Endothelial cell of umbilical vein (primary cell): ENCODE results near the gene CLIC1. TPM values are rescaled to one million over a fixed set of nuclear protein-coding genes. Genes with fewer than 3 reads are reported as not detected.

ENCODE experiments used
- BruUV-seq: library from RNA; stranded (reverse); fragments of 400-500 nt; replicated peaks from 2 replicates; lab custom pipeline; 2021; lab: Mats Ljungman, UMichigan
- CTCF ChIA-PET: fragments of 300-600, 350-600 bp; sonication (Branson Sonifier 250); formaldehyde crosslinking; loops from one replicate; lab custom pipeline; 2021; ENCODE audit warnings: antibody characterized with exemption, inconsistent platforms; lab: Charles Lee
- POLR2A ChIA-PET: fragments of 300-600, 350-600 bp; sonication (Branson Sonifier 250); formaldehyde crosslinking; loops from one replicate; lab custom pipeline; 2021; ENCODE audit warnings: antibody characterized with exemption, inconsistent platforms; lab: Charles Lee
- DNase-seq: peaks from one replicate; pipeline ENCODE4 v3.0.0-alpha.2; 2011; ENCODE audit warnings: low read depth, low spot score
- FAIRE-seq: peaks from 2 replicates; lab custom pipeline; 2011; peaks lifted over from hg19 to GRCh38; lab: Jason Lieb, UNC
- H2AFZ ChIP-seq: 2 replicates; pipeline ENCODE4 v1.6.0; 2012; ENCODE audit warnings: low read depth, low read length, control low read depth, inconsistent platforms
- H3K27ac ChIP-seq: 2 replicates; pipeline ENCODE4 v1.5.1; 2011; ENCODE audit warnings: low read depth, mild to moderate bottlenecking, control low read depth, low read length, moderate library complexity; ENCODE audit not compliant: insufficient read depth
- H3K27me3 ChIP-seq, 2 experiments: 2 replicates each; pipeline versions ENCODE4 v1.6.0 to v1.6.1; 2011; ENCODE audit warnings: low read length in 2 of 2, mixed read lengths in 1 of 2; ENCODE audit not compliant: control insufficient read depth in 2 of 2, insufficient read depth in 2 of 2
- H3K36me3 ChIP-seq, 2 experiments: 2 replicates in 1 of 2; 3 replicates in 1 of 2; pipeline ENCODE4 v1.5.1; 2011; ENCODE audit warnings: low read length in 2 of 2, mild to moderate bottlenecking in 1 of 2, moderate library complexity in 1 of 2; ENCODE audit not compliant: control insufficient read depth in 2 of 2, insufficient read depth in 2 of 2; ENCODE audit errors: extremely low read depth in 1 of 2
- H3K4me1 ChIP-seq: 3 replicates; pipeline ENCODE4 v1.5.1; 2011; ENCODE audit warnings: mild to moderate bottlenecking, low read length; ENCODE audit not compliant: control insufficient read depth, insufficient read depth; ENCODE audit errors: extremely low read depth
- H3K4me2 ChIP-seq: 2 replicates; pipeline ENCODE4 v1.6.1; 2011; ENCODE audit warnings: low read length, control low read depth, mixed read lengths; ENCODE audit not compliant: insufficient read depth
- H3K4me3 ChIP-seq, 3 experiments: fragments of 200-600 bp in 1 of 3; sonication (generic), shearing (Covaris generic) in 1 of 3; replicated peaks in 1 of 3; 2 replicates each; pipeline ENCODE4 v1.5.1; 2011 to 2016; ENCODE audit warnings: control low read depth in 3 of 3, low read length in 3 of 3, mild to moderate bottlenecking in 2 of 3, inconsistent platforms in 1 of 3, low read depth in 1 of 3, moderate library complexity in 1 of 3; ENCODE audit not compliant: insufficient read depth in 1 of 3
- H3K79me2 ChIP-seq: 2 replicates; pipeline ENCODE4 v1.6.0; 2012; ENCODE audit warnings: low read length, inconsistent platforms; ENCODE audit not compliant: control insufficient read depth, insufficient read depth
- H3K9ac ChIP-seq: replicated peaks from 2 replicates; pipeline ENCODE3; 2011; ENCODE audit warnings: low read length, control low read depth; ENCODE audit not compliant: insufficient read depth; ENCODE audit errors: extremely low read depth
- H3K9me1 ChIP-seq: replicated peaks from 3 replicates; pipeline ENCODE4 v1.6.0; 2011; ENCODE audit warnings: mild to moderate bottlenecking, low read length; ENCODE audit not compliant: control insufficient read depth, insufficient read depth; ENCODE audit errors: extremely low read depth
- H3K9me3 ChIP-seq: replicated peaks from 2 replicates; pipeline ENCODE4 v1.5.1; 2012; ENCODE audit warnings: low read length, inconsistent platforms; ENCODE audit not compliant: control insufficient read depth, insufficient read depth
- H4K20me1 ChIP-seq: replicated peaks from 2 replicates; pipeline ENCODE3; 2011; ENCODE audit warnings: mild to moderate bottlenecking, low read length; ENCODE audit not compliant: control insufficient read depth, insufficient read depth; ENCODE audit errors: extremely low read depth
- CTCF ChIP-seq, 2 donors: IDR thresholded peaks; 1 replicate in 1 of 2; 2 replicates in 1 of 2; pipeline ENCODE4 v1.5.1; 2011; ENCODE audit warnings: low read length in 2 of 2, mild to moderate bottlenecking in 2 of 2, moderate library complexity in 2 of 2, control low read depth in 1 of 2, inconsistent platforms in 1 of 2, low read depth in 1 of 2; ENCODE audit not compliant: insufficient read depth in 1 of 2; ENCODE audit errors: extremely low read depth in 1 of 2
- EZH2 ChIP-seq: IDR thresholded peaks from 2 replicates; pipeline ENCODE4 v1.6.1; 2012; ENCODE audit warnings: borderline replicate concordance, low read depth, mild to moderate bottlenecking, moderate library complexity, low read length, inconsistent platforms; ENCODE audit not compliant: severe bottlenecking
- FOS ChIP-seq: IDR thresholded peaks from 2 replicates; pipeline ENCODE4 v1.6.1; 2011; ENCODE audit warnings: mild to moderate bottlenecking, low read length, moderate library complexity, borderline replicate concordance; ENCODE audit not compliant: insufficient read depth
- GATA2 ChIP-seq: IDR thresholded peaks from 2 replicates; pipeline ENCODE4 v1.7.0; 2011; ENCODE audit warnings: low read depth, mild to moderate bottlenecking, moderate library complexity, mixed read lengths, low read length; ENCODE audit not compliant: insufficient read length, insufficient read depth
- JUN ChIP-seq: IDR thresholded peaks from 2 replicates; pipeline ENCODE4 v1.6.1; 2011; ENCODE audit warnings: borderline replicate concordance, low read depth; ENCODE audit not compliant: insufficient read length, insufficient read depth
- MAX ChIP-seq: IDR thresholded peaks from 2 replicates; pipeline ENCODE4 v1.6.1; 2011; ENCODE audit not compliant: insufficient read depth, insufficient read length
- MYC ChIP-seq: IDR thresholded peaks from one replicate; pipeline ENCODE4 v1.6.1; 2011; ENCODE audit warnings: mild to moderate bottlenecking, low read depth, low read length
- POLR2A ChIP-seq: IDR thresholded peaks from 2 replicates; pipeline ENCODE4 v1.6.1; 2012; ENCODE audit warnings: low read depth, mild to moderate bottlenecking, control low read depth, low read length
- POLR2AphosphoS5 ChIP-seq: IDR thresholded peaks from 2 replicates; pipeline ENCODE4 v1.6.1; 2012; ENCODE audit warnings: low read depth, mild to moderate bottlenecking, control low read depth, low read length, moderate library complexity; ENCODE audit not compliant: insufficient read depth
- dilution Hi-C: fragments of 300-500 bp; cut with MboI; formaldehyde crosslinking; loops from one replicate; pipeline ENCODE4 v1.15.0; 2019; ENCODE audit warnings: low sequenced_read_pairs; ENCODE audit not compliant: extremely low pct_ligation_motif_present
- intact Hi-C: fragments of 100-400 bp; cut with micrococcal nuclease; formaldehyde crosslinking; loops from one replicate; pipeline ENCODE4 v1.10.0; 2022
- polyA plus RNA-seq, 4 experiments: library from polyadenylated mRNA; depleted of rRNA in 3 of 4; stranded (reverse) in 3 of 4; unstranded in 1 of 4; fragments of >200 nt; gene quantifications; 2 replicates each; pipeline versions ENCODE4 v1.2.1 to v1.2.3, GENCODE V29; 2011 to 2012; ENCODE audit warnings: missing spikeins in 1 of 4
- total RNA-seq: library from RNA; stranded (reverse); gene quantifications from 2 replicates; pipeline ENCODE4 v1.2.3, GENCODE V29; 2021

The CLIC1 gene
- total and polyA plus RNA-seq, 2 donors (not counting 3 experiments of a cell fraction or from before 2014, with no cell fraction given) = 543 to 578 TPM

- dilution Hi-C loops (no loop called here), intact Hi-C loops (no loop called here)
- ChIA-PET CTCF (interaction anchor here (0.7 to 2.0 kb wide), 7 partner anchors 8 to 54 kb away, joined by 3 to 10 read pairs (median 4); partner anchors contain the start of genes HSPA1A and HSPA1L), POLR2A (interaction anchor here (0.8 kb wide), 1 partner anchor 50 kb away, joined by 3 read pairs; the partner anchor contains the start of gene HSPA1B)
- DNase-seq (no peak), FAIRE-seq (no peak)
- H3K4me1 ChIP-seq = peaks cover 4% of the 10 kb centered on the region
- H4K20me1 ChIP-seq = no peaks in the 10 kb centered on the region
- no peaks in the 10 kb centered on the region for H3K79me2 ChIP-seq
- H2AFZ ChIP-seq = no peak overlapping the region
- H3K27ac ChIP-seq = no peak overlapping the region
- no peaks in the 10 kb centered on the region for H3K9me1 ChIP-seq
- peaks cover 3 to 31% of the 10 kb centered on the region in 2 experiments for H3K36me3 ChIP-seq
- TF ChIP-seq MAX (no peak), CTCF (IDR thresholded peaks at IDR 0.05; ENCODE audit: extremely low read depth in 1 of 2, insufficient read depth in 1 of 2, low read depth in 1 of 2, low read length in 2 of 2) (no peak), POLR2AphosphoS5 (no peak), POLR2A (no peak), GATA2 (no peak), MYC (no peak), FOS (no peak), JUN (no peak), EZH2 (no peak)
- H3K9me3 ChIP-seq = no peaks in the 10 kb centered on the region
- H3K27me3 ChIP-seq = no peaks in the 10 kb centered on the region
- no peak overlapping the region for H3K4me3 ChIP-seq
- H3K9ac ChIP-seq = no peak overlapping the region
- BruUV-seq = no TSS peak
- no peak overlapping the region for H3K4me2 ChIP-seq
These were observed 41.3 kb upstream of the CLIC1 start for GRCh38 chr6:31777667-31778050.
